ENCODE measurements around the gene MBNL2.

DNA sequence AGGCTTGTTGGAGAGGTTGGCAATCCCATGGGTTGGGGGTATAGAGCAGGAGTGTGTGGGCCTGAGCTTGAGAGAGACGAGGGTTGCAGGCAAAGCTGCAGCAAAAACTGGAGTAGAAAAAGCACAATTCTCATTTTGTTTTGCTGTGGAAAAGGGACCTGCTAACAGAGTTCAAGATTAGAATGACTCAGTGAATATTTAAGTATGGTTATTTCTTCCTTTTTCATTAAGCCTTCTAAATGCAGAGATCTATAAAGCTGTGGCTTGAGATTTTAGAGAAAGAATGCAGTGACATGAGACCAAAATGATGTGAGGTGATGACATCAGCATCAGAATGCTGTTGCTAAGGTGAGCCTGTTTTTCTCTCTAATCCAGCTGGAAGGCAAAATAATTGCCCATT, 10.8 kb upstream of the MBNL2 start:
- TF ChIP-seq, protein P1, sequence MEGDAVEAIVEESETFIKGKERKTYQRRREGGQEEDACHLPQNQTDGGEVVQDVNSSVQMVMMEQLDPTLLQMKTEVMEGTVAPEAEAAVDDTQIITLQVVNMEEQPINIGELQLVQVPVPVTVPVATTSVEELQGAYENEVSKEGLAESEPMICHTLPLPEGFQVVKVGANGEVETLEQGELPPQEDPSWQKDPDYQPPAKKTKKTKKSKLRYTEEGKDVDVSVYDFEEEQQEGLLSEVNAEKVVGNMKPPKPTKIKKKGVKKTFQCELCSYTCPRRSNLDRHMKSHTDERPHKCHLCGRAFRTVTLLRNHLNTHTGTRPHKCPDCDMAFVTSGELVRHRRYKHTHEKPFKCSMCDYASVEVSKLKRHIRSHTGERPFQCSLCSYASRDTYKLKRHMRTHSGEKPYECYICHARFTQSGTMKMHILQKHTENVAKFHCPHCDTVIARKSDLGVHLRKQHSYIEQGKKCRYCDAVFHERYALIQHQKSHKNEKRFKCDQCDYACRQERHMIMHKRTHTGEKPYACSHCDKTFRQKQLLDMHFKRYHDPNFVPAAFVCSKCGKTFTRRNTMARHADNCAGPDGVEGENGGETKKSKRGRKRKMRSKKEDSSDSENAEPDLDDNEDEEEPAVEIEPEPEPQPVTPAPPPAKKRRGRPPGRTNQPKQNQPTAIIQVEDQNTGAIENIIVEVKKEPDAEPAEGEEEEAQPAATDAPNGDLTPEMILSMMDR (IDR thresholded peaks at IDR 0.05 in 2 of 3, conservative IDR thresholded peaks at IDR 0.05 in 1 of 3; ENCODE audit: control insufficient read depth in 2 of 3, extremely low read depth in 1 of 3, insufficient read depth in 1 of 3, low read depth in 3 of 3, low read length in 3 of 3) = no peak
- TF ChIP-seq POLR2AphosphoS2 (IDR thresholded peaks at IDR 0.05; ENCODE audit: low read depth, low read length) = no peak
- TF ChIP-seq EP300 (IDR thresholded peaks at IDR 0.05; ENCODE audit: borderline replicate concordance in 1 of 2, control insufficient read depth in 1 of 2, low read depth in 2 of 2, low read length in 2 of 2) = no peak
- no peak for TF ChIP-seq POLR2AphosphoS5 (IDR thresholded peaks at IDR 0.05; ENCODE audit: low read length)
- no peak for TF ChIP-seq EZH2 (IDR thresholded peaks at IDR 0.05; ENCODE audit: borderline replicate concordance, control insufficient read depth, low read depth, low read length)
- TF ChIP-seq CREM (IDR thresholded peaks at IDR 0.05; ENCODE audit: low read depth) = no peak
- TF ChIP-seq EGR1 (IDR thresholded peaks at IDR 0.05; ENCODE audit: borderline replicate concordance in 1 of 2, low read depth in 2 of 2, low read length in 2 of 2) = no peak

Data from GM12878 (cell line).